Transverse colon (tissue), 4 donors: Measurements from ENCODE around the gene CFAP68. TPM values are rescaled to one million over a fixed set of nuclear protein-coding genes. Genes with fewer than 3 reads are reported as not detected.

ENCODE experiments used
- DNase-seq: peaks from one replicate; pipeline ENCODE4 v3.0.0-alpha.2; 2019
- H3K27ac ChIP-seq, 4 donors: fragments of 200-600 bp; sonication (generic); 2 replicates each; pipeline ENCODE4 v1.5.1; 2016 to 2018; ENCODE audit warnings: inconsistent platforms in 4 of 4
- H3K27me3 ChIP-seq: fragments of 200-600 bp; sonication (generic); 2 replicates; pipeline ENCODE4 v1.5.1; 2017; ENCODE audit warnings: inconsistent platforms
- H3K36me3 ChIP-seq, 4 donors: fragments of 200-600 bp; sonication (generic); 2 replicates each; pipeline ENCODE4 v1.5.1; 2017 to 2019; ENCODE audit warnings: inconsistent platforms in 4 of 4
- H3K4me1 ChIP-seq, 4 donors: fragments of 200-600 bp; sonication (generic); 2 replicates each; pipeline ENCODE4 v1.5.1; 2017 to 2020; ENCODE audit warnings: inconsistent platforms in 4 of 4
- H3K4me3 ChIP-seq, 4 donors: fragments of 200-600 bp; sonication (generic); 1 replicate in 1 of 4; 2 replicates in 3 of 4; pipeline versions ENCODE4 v1.5.1 to v1.6.1; 2017 to 2019; ENCODE audit warnings: inconsistent platforms in 4 of 4
- H3K9me3 ChIP-seq, 2 donors: fragments of 200-600 bp; sonication (generic); 2 replicates each; pipeline ENCODE4 v1.5.1; 2017 to 2019; ENCODE audit warnings: inconsistent platforms in 2 of 2
- CTCF ChIP-seq, 5 experiments: fragments of 200-600 bp in 3 of 5; fragments of 450-650 bp in 2 of 5; sonication (generic) in 3 of 5; IDR thresholded peaks; 1 replicate in 2 of 5; 2 replicates in 3 of 5; pipeline ENCODE4 v1.5.1; 2016 to 2017; ENCODE audit warnings: antibody characterized with exemption in 5 of 5, inconsistent platforms in 3 of 5, mild to moderate bottlenecking in 2 of 5, moderate library complexity in 1 of 5
- EP300 ChIP-seq: sonication (generic); formaldehyde crosslinking; IDR thresholded peaks from one replicate; pipeline ENCODE4 v1.6.1; 2017; ENCODE audit warnings: antibody characterized with exemption, low read depth
- POLR2A ChIP-seq: fragments of 450-650 bp; IDR thresholded peaks from one replicate; pipeline ENCODE4 v1.6.1; 2016; ENCODE audit warnings: antibody characterized with exemption, mild to moderate bottlenecking, moderate library complexity
- POLR2AphosphoS5 ChIP-seq, 3 donors: sonication (generic); formaldehyde crosslinking; IDR thresholded peaks; one replicate each; pipeline ENCODE4 v1.6.1; 2016; ENCODE audit warnings: antibody characterized with exemption in 3 of 3
- WGBS, 2 donors: methylation state at CpG; one replicate each; pipeline ENCODE4 v1.1.5; 2018; ENCODE audit warnings: low coverage in 1 of 2; 5-methylcytosine and 5-hydroxymethylcytosine counted together
- in situ Hi-C, 4 donors: fragments of 200-750 bp; cut with MboI; loops; one replicate each; pipeline versions ENCODE4 v1.15.0 to v1.15.1; 2017; ENCODE audit warnings: low sequenced_read_pairs in 3 of 4, low pct_ligation_motif_present in 1 of 4, low pct_unique_long_range_greater_than_20kb in 1 of 4
- intact Hi-C: fragments of 100-400 bp; cut with DNase I; formaldehyde crosslinking; loops from one replicate; pipeline ENCODE4 v1.15.1; 2023; ENCODE audit warnings: low total_unique reads
- total RNA-seq, 4 donors: library from RNA; depleted of rRNA; stranded (reverse); fragments of >200 nt; gene quantifications; one replicate each; pipeline ENCODE4 v1.1.0, GENCODE V29; 2016

CFAP68 gene
- total RNA-seq, 4 donors from 2014 or later: 0.20 to 19.8 (median 18.8) TPM; not detected in 1

GRCh38 chr11:111851067-111851466 is 28.3 kb upstream of the CFAP68 start:
- Histone ChIP-seq H3K9me3 (no peaks in the 10 kb centered on the region), H3K27ac (no peak overlapping the region), H3K4me1 (no peaks in the 10 kb centered on the region), H3K4me3 (no peak overlapping the region), H3K36me3 (peaks cover 0 to 20% (median 2%) of the 10 kb centered on the region in 4 donors), H3K27me3 (no peaks in the 10 kb centered on the region)
- WGBS, 2 donors: 96 to 100% methylated on average over 3 to 8 of the region's 8 CpGs
- DNase-seq: no peak
- intact Hi-C loops: no loop called here
- in situ Hi-C loops: no loop called here
- TF ChIP-seq POLR2AphosphoS5 (IDR thresholded peaks at IDR 0.05) (no peak), EP300 (no peak), POLR2A (no peak), CTCF (IDR thresholded peaks at IDR 0.05) (no peak)

GRCh38 chr11:111851636-111852035 is 27.7 kb upstream of the CFAP68 start:
- H3K27me3 ChIP-seq: no peaks in the 10 kb centered on the region
- H3K9me3 ChIP-seq: no peaks in the 10 kb centered on the region
- in situ Hi-C loops: no loop called here
- H3K4me1 ChIP-seq: no peaks in the 10 kb centered on the region
- TF ChIP-seq CTCF (IDR thresholded peaks at IDR 0.05): no peak
- no peak for TF ChIP-seq EP300
- no peak for TF ChIP-seq POLR2A
- no peak for TF ChIP-seq POLR2AphosphoS5 (IDR thresholded peaks at IDR 0.05)
- no peak for DNase-seq
- H3K27ac ChIP-seq: no peak overlapping the region
- H3K36me3 ChIP-seq: peaks cover 0 to 24% (median 2%) of the 10 kb centered on the region in 4 donors
- no peak overlapping the region for H3K4me3 ChIP-seq
- intact Hi-C loops: no loop called here

GRCh38 chr11:111852103-111852502 is 27.2 kb upstream of the CFAP68 start:
- Histone ChIP-seq H3K27ac (no peak overlapping the region), H3K36me3 (peaks cover 0 to 29% (median 2%) of the 10 kb centered on the region in 4 donors), H3K27me3 (no peaks in the 10 kb centered on the region), H3K9me3 (no peaks in the 10 kb centered on the region), H3K4me1 (no peaks in the 10 kb centered on the region), H3K4me3 (no peak overlapping the region)
- 83 to 100% methylated on average over 2 of the region's 2 CpGs for WGBS, 2 donors
- in situ Hi-C loops (no loop called here), intact Hi-C loops (no loop called here)
- DNase-seq: no peak
- TF ChIP-seq POLR2AphosphoS5 (IDR thresholded peaks at IDR 0.05) (no peak), EP300 (no peak), POLR2A (no peak), CTCF (IDR thresholded peaks at IDR 0.05) (no peak)

- Histone ChIP-seq H3K27me3 (no peaks in the 10 kb centered on the region), H3K27ac (no peak overlapping the region), H3K36me3 (peaks cover 0 to 53% (median 11%) of the 10 kb centered on the region in 4 donors), H3K4me1 (no peaks in the 10 kb centered on the region), H3K4me3 (no peak overlapping the region), H3K9me3 (no peaks in the 10 kb centered on the region)
- in situ Hi-C loops (no loop called here), intact Hi-C loops (no loop called here)
- TF ChIP-seq CTCF (IDR thresholded peaks at IDR 0.05) (no peak), POLR2A (no peak), EP300 (no peak), POLR2AphosphoS5 (IDR thresholded peaks at IDR 0.05) (no peak)
- no peak for DNase-seq
These were observed 23.8 kb upstream of the CFAP68 start for GRCh38 chr11:111855506-111855905.
